Measurements from ENCODE around the gene SRP68. TPM values are rescaled to one million over a fixed set of nuclear protein-coding genes. Genes with fewer than 3 reads are reported as not detected.
A peak's percentile ranks its signal among the peaks of the same experiment; 100 is the strongest.

SRP68 gene
- total and polyA plus RNA-seq, 2 of the 4 experiments (the other 2 are of a cell fraction) = 47.1 to 82.6 TPM

GRCh38 chr17:76074390-76075363 is 2.4 kb upstream of the SRP68 start, which contains the start of gene GALR2 (continued):
- TF ChIP-seq CEBPB (IDR thresholded peaks at IDR 0.05; ENCODE audit: low read depth, low read length) (no peak), SMC3 (IDR thresholded peaks at IDR 0.05; ENCODE audit: low read depth, low read length) (no peak)

- dilution Hi-C loops (cut with HindIII; ENCODE audit: low sequenced_read_pairs, unreplicated experiment) = no loop called here
- H4K5ac ChIP-seq (ENCODE audit: low read depth, low read length) = peak overlapping the region; percentile 40
- H2AFZ ChIP-seq (replicated peaks; ENCODE audit: low read length, poor library complexity) = peak overlapping the region; percentile 99
- intact Hi-C loops (cut with micrococcal nuclease) = loop anchor here (5.0 to 10.0 kb wide), 2 partner anchors 34 to 167 kb away; partner anchors contain the start of gene MRPL38
- H3K9me1 ChIP-seq (ENCODE audit: insufficient read depth, low read length) = peaks cover 6% of the 10 kb centered on the region
- H2AK5ac ChIP-seq (ENCODE audit: low read depth, low read length) = peak overlapping the region; percentile 88
- peaks cover 3% of the 10 kb centered on the region; the same call in 1 of the 2 replicates for H3K4me1 ChIP-seq (ENCODE audit: control insufficient read depth, insufficient read depth, low read length)
- ChIA-PET POLR2A (ENCODE audit: unreplicated experiment) (interaction anchor here (1.0 kb wide), 1 partner anchor 9 kb away, joined by 3 read pairs; no protein-coding TSS in a partner anchor), CTCF (interaction anchor here (0.6 kb wide), 1 partner anchor 57 kb away, joined by 3 read pairs; no protein-coding TSS in a partner anchor)
- H3K27ac ChIP-seq (ENCODE audit: insufficient read depth, low read length) = peak overlapping the region; percentile 76
- no peak for ATAC-seq (ENCODE audit: low read depth)
- H2BK15ac ChIP-seq (ENCODE audit: low read depth, low read length) = no peak overlapping the region; the same call in 2 of the 3 replicates
- peaks cover 9% of the 10 kb centered on the region for H3K36me3 ChIP-seq (ENCODE audit: control insufficient read depth, insufficient read depth, low read length)
- peak overlapping the region; percentile 1; the same call in 1 of the 2 replicates for H2BK120ac ChIP-seq (ENCODE audit: low read depth, low read length)
- no peak overlapping the region for H2BK20ac ChIP-seq (ENCODE audit: low read depth, low read length)
- H3K4me3 ChIP-seq (ENCODE audit: insufficient read depth, low read depth, low read length) = peak overlapping the region; percentile 93
- no peak for DNase-seq
- in situ Hi-C loops (cut with MboI; ENCODE audit: low sequenced_read_pairs) = no loop called here
- no peaks in the 10 kb centered on the region for H3K9me3 ChIP-seq (ENCODE audit: control insufficient read depth, insufficient read depth, low read length)
- peak overlapping the region; percentile 92 for H3K9ac ChIP-seq (ENCODE audit: low read depth, low read length)
- H2AK9ac ChIP-seq (replicated peaks; ENCODE audit: low read depth, low read length, poor library complexity) = peak overlapping the region; percentile 93
- H4K20me1 ChIP-seq (ENCODE audit: insufficient read depth, low read length) = peaks cover 10% of the 10 kb centered on the region
- peak overlapping the region; percentile 73 for H3K4ac ChIP-seq (ENCODE audit: low read depth, low read length)
- no peak overlapping the region; the same call in 1 of the 2 replicates for H4K91ac ChIP-seq (ENCODE audit: insufficient read depth, low read depth, low read length)
- H3K14ac ChIP-seq (replicated peaks; ENCODE audit: low read depth, low read length) = peak overlapping the region; percentile 58
- peak overlapping the region; percentile 55 for H3K23ac ChIP-seq (ENCODE audit: low read depth, low read length)
- H3K27me3 ChIP-seq (ENCODE audit: control insufficient read depth, insufficient read depth, low read length) = peaks cover 29% of the 10 kb centered on the region
- H2BK5ac ChIP-seq (ENCODE audit: low read depth, low read length, poor library complexity, severe bottlenecking) = peak overlapping the region; percentile 40
- H3K18ac ChIP-seq (ENCODE audit: low read depth, low read length) = 0 out of 2 replicates have a peak overlapping the region, but pooled peaks have one; percentile 5
- peak overlapping the region; percentile 85; the same call in 1 of the 2 replicates for H3K56ac ChIP-seq (ENCODE audit: extremely low read depth, insufficient read depth, low read length)
- peaks cover 3 to 32% of the 10 kb centered on the region in 2 experiments for H3K79me1 ChIP-seq (ENCODE audit: low read depth in 1 of 2, low read length in 2 of 2)
- BruUV-seq (replicated peaks) = no TSS peak
- H4K8ac ChIP-seq (ENCODE audit: low read depth in 2 of 2, low read length in 2 of 2) = peak overlapping the region; percentile 57 to 93
- TF ChIP-seq RCOR1 (IDR thresholded peaks at IDR 0.05; ENCODE audit: insufficient replicate concordance, low read length) = no peak
- TF ChIP-seq BHLHE40 (IDR thresholded peaks at IDR 0.05; ENCODE audit: low read depth, low read length) = no peak
- TF ChIP-seq MAFK (IDR thresholded peaks at IDR 0.05; ENCODE audit: low read depth, low read length) = no peak
- no peak for TF ChIP-seq SMC3 (IDR thresholded peaks at IDR 0.05; ENCODE audit: low read depth, low read length)
- TF ChIP-seq MAZ (IDR thresholded peaks at IDR 0.05; ENCODE audit: borderline replicate concordance, low read depth, low read length) = no peak
- no peak for TF ChIP-seq RAD21 (IDR thresholded peaks at IDR 0.05; ENCODE audit: low read length)
- no peak for TF ChIP-seq FOS (IDR thresholded peaks at IDR 0.05; ENCODE audit: low read depth, low read length)
- no peak for TF ChIP-seq ELK1 (IDR thresholded peaks at IDR 0.05; ENCODE audit: borderline replicate concordance, low read depth, low read length)
- TF ChIP-seq USF2 (IDR thresholded peaks at IDR 0.05; ENCODE audit: low read depth, low read length) = no peak
- TF ChIP-seq CHD1 (IDR thresholded peaks at IDR 0.05; ENCODE audit: low read depth, low read length) = no peak
- H3K4me2 ChIP-seq (ENCODE audit: low read depth, low read length) = peak overlapping the region; percentile 99
- 7% methylated on average over 2 of the region's 15 CpGs; no CpG with 5 or more reads in 1 of the 2 experiments for WGBS, 2 experiments (ENCODE audit: extremely low coverage in 2 of 2, insufficient read length in 1 of 2)
These were observed 678 bp downstream of the SRP68 start for GRCh38 chr17:76071531-76072147.

Data from IMR-90 (cell line).